UCSD-AML1 (cell line): ENCODE measurements around the gene PTPRH.
"Not testable (repeated sequence)": the region's sequence is repeated elsewhere in the genome, so short reads cannot be mapped to it uniquely, and the experiment has no call there.

Experiments
- DNase-seq: peaks from one replicate; lab custom pipeline; 2025; ENCODE audit not compliant: unreplicated experiment; lab: John Stamatoyannopoulos, UW

PTPRH gene

DNA sequence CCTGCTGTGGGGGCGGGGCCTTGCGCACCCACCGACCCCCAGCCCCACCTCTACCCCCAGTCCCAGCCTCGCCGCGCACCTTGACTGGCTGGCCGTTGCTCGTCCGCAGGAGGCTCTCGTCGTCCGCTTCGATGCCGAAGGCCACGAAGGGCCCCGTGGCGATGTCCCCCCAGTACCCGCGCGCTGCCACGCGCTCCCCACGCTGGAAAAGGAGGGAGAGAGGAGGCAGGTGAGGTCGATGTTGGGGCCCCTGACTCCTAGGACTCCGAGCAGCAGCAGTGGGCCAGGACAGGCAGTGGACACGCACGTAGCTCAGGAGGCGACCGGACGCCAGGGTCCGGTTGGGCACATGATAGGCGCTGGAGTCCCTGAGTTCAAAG is 48.3 kb downstream of the PTPRH start:
- no peak for DNase-seq

DNA sequence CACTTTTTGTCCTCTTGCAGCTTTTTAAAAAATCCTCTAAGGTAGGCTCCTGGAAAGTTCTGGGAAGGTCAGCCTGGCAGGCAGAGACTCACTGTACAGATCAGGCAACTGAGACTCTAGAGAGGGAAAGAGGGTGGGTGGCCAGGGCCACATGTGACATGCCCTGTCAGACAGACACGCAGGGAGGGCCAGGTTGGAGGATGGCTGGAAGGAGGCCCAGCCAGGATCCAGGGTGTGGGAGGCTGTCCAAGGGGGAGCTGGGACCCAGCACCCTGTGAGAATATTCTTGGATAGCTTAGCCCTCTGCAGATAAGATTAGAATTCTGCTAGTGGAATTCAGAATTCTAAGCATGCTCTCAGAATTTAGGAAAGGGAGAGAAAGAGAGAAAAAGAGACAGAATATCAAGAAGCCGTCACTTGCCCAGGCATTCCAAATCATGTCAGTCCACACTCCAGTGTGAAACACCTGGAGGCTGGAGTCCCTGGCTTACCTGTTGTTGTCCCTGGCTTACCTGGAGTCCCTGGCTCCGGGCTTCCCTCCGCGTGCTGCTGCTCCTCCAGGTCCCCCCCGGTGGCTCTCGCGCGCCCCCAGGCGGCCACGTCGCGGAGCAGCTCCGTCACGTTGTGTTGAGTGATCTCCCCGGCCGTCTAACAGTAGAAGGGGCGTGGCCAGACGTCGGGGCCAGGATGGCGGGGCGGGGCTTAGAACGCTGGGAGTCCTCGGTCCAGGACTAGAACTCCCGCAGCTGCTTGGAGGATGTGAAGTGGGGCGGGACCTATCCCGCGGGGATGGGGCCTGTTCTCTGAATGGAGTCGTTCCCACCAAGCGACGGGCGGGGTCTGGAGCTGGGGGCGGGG is 48.9 kb downstream of the PTPRH start:
- peak; percentile 96 for DNase-seq

DNA sequence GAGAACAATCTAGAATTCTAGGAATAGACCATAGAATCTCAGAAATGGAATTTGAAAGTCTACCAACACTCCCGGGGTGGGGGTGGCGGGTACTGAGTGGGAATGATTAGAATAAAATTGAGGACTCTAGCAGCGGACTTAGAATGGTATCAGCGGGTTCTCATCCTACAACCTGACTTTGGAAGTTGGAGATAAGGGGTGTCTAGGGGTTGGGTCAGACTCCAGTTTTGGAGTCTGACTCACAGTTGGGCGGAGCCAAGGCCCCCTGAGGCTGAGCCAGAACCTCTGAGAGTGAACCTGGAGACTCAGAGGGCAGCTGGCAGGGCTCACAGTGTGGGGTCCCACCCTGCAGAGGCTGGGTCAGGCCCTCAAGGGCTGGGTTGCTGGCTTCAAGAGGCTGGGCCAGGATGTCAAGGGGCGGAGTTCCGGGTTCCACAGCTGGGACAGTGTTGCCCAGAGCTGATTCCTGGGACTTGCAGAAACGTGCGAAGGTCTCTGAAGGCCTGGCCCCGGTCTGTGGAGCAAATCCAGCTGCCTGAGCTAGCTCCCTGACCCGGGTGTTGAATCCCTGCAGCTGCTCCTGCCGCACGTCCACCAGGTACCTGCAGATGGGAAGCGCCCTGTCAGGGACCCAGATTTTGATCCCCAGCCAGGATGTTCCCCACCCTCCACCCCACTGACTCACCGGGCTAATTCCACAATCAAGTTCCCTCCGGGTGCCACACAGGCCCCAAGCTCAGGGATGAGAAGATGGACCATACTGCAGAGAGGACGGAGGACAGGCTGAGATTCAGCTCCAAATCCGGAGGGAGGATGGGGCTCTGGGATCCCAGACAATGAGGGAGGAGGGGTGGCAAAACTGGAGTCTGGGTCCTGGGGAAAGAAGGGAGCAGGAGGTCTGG is 50.2 kb downstream of the PTPRH start:
- no peak for DNase-seq

DNA sequence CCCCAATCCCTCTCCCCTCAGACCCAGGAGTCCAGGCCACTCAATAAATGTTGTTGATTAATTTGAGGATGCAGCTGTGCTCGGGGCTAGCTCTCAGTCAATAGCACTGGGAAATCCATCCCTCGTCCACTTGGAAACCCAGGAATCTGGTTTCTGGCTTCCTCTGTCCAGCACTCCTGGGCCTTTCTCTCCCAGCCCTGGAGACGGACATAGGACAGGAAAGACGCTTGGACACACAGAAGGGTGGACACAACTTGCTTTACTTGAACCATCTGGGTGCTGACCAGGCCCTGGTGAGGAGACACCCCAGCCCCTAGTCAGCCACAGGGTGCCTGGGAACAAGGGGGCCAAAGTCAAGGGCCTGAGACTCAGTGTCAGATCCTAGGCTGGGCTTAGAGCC is 50.9 kb downstream of the PTPRH start:
- no peak for DNase-seq

DNA sequence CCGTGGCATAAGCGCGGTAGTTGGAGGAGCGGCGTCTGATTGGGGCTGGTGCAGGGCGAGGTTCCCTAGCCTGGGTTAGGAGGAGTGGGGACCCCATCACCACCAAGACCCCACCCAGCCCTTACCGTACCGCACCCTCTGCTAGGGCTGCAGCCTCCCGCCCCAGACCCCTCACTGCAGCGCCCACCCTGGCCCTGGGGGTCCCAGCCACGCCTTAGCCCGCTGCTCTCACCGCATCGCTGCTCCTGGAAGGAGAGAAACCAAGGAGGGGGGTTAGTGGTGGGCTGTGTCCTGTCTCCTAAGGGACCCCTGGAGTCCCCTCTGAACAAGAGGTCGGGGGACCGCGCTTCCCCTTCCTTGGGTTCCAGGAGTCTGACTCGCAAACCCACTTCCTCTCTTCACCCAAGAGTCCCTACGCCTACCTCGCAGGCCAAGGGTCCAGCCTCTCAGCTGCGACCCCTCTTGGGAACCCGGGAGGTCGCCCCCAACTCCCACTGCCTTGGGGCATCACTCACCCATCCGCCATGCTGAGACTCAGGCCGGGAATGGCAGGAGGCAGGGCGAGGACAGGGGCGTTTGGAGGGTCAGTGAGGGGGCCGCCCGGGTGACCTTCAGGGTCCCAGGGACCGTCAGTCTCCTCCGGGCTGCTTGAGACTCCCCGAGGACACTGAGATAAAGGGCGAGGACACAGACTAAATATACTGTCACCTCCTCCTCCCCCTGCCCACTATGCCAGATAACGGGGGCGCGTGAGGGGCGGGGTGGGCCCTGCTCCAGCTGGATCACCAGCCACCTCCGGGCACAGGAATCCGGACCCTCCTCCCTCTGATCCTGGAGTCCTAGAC is 52.0 kb downstream of the PTPRH start, which contains the start of gene TNNI3:
Gene TNNI3 (minus strand): TSS at position 669 of the 845 bp plus-strand sequence. CDS start 143 bp downstream, at position 526.
- DNase-seq: no peak

DNA sequence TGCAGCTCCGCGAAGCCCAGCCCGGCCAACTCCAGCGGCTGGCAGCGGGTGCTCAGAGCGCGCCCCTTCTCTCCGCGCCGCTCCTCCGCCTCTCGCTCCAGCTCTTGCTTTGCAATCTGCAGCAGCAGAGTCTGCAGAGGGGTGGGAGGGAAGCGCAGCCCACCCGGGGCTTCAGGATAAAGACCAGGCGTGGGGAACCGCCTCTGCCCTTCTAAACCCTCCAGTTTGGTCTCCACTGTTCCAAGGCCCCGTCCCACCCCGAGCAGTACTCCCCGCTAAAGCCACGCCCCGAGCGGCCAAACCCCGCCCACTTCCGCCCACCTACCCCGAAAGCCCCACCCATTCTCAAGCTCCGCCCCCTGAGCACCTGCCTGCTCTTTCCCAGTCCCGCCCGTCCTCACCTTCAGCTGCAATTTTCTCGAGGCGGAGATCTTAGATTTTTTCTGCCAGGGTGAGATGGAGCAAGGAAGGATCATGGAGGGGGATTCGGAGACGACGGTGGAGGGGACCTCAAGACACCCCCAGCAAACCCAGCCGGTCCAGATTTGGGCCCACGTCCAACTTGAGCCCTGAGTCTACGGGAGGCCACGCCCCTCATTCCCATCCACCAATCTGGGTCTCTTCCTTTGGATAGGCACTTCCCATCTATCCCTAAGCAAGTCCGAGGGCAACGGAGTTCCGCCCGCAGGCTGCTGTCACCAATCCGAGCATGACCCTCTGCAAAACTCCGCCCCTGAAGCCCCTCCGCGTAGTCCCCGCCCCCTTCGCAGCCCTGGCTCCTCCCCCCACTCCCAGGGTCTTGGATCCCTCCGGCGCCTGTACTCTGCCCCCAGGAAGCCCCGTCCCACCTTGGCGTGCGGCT is 52.9 kb downstream of the PTPRH start:
- no peak for DNase-seq

DNA sequence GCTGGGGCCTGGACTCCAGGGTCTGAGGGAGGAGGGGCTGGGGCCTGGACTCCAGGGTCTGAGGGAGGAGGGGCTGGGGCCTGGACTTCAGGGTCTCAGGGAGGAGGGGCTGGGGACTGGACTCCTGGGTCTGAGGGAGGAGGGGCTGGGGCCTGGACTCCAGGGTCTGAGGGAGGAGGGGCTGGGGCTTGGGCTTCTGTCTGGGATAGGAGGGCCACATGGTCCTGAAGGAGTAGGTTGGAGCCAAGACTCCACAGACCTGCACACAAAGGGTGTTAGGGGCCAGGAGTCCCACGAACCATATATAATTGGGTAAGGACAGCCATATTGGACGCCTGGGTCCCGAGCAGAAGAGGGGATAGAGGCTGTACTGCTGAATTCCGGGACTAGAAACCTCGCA is 53.5 kb downstream of the PTPRH start:
- not testable (repeated sequence) for DNase-seq

DNA sequence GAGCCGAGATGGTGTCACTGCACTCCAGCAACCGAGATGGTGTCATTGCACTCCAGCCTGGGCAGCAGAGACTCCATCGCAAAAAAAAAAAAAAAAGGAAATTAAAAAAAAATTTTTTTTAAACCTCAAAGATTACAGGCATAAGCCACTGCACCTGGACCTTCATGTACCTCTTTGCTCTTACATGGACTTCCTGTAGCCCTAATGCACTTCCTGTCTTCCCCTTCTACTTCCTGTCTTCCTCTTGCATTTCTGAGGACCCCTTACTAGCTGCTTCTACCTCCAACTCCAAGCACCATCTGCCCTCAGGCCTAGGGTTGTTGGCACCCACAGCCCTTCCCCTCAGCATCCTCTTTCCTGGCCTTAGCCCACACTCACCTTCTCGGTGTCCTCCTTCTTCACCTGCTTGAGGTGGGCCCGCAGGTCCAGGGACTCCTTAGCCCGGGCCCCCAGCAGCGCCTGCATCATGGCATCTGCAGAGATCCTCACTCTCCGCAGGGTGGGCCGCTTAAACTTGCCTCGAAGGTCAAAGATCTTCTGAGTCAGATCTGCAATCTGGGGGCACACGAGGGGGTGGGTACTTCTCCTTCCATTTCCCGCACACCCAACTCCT is 55.5 kb downstream of the PTPRH start:
- no peak for DNase-seq

DNA sequence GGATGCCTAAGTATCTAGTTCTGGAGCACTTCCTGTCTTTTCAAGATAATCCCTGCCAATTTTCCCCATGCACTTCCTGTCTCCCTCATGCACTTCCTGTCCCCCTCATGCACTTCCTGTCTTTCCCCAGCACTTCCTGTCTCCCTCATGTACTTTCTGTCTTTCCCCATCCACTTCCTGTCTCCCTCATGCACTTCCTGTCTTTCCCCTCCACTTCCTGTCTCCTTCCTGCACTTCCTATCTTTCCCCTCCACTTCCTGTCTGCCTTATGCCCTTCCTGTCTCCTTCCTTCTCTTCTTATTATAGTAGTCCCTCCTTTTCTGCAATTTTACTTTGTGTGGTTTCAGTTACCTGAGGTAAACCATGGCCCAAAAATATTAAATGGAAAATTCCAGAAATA is 57.3 kb downstream of the PTPRH start:
- no peak for DNase-seq

DNA sequence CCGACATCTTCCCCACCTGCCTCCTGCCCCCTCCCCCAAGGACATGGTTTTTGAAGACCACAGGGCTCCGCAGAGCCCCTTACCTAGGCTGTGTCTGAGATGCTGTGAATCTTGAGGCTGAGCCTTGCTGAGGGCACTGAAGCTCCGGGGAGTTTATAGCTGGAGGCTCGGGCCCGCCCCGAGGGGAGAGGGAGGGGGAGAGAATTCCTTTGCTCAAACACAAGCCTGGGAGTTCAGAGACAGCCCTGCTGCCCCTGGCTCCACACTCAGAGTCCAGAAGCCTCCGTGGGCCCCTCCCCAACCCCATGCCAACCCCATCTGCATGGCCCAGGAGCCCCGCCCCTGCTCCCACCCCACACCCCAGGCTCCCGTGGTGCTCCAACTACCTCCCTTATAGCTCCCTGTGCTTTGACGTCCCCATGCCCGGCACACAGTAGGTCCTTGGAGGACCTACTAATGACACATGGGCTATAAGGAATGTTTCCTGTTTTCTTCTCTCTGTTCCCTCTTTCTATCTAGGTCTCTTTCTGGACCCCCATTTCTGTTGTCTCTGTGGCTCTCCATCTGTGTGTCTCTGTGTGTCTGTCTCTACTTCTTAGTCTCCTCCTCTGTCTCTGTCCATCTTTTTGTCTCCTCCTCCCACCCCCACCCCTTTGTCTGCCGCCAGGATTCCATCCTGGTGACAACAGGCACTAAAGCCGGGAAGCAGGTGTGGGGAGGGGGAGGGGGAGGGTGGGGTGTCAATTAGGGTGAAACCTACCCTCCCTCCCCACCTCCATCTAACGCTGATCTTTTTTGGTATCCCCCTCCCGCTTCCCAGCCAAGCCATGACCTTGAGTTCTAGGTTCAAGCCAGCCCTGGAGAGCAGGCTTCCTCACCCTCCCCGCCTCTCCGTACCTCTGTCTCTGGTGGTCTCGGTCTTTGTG is 60.0 kb downstream of the PTPRH start, which contains the start of gene TNNT1:
Gene TNNT1 (minus strand): TSS at position 129 of the 926 bp plus-strand sequence. CDS start 2,049 bp downstream, outside the sequence.
- no peak for DNase-seq

DNA sequence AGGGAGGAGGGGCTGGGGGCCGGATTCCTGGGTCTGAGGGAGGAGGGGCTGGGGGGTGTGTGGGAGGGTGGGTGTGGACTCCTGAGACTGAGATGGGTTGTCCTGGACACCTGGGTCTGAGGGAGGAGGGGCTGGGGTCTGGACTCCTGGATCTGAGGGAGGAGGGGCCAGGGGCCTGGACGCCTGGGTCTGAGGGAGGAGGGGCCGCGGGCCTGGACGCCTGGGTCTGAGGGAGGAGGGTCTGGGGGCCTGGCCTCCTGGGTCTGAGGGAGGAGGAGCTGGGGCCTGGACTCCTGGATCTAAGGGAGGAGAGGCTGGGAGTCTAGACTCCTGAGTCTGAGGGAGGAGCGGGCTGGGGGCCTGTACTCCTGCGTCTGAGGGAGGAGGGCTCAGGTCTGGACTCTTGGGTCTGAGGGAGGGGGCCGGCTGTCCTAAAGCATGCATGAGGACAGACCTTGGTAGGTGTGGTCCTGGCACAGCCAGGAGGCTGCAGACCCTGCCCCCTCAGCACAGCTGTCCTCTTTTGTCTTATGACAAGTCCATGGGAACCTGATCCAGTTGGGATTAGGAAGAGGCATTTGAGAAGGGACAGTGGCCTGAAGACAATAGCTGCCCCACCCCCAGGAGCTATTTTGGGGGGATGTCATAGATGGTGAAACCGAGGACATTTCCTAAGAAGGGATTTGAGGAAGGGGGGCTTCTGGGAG is 61.6 kb downstream of the PTPRH start:
- no peak for DNase-seq

DNA sequence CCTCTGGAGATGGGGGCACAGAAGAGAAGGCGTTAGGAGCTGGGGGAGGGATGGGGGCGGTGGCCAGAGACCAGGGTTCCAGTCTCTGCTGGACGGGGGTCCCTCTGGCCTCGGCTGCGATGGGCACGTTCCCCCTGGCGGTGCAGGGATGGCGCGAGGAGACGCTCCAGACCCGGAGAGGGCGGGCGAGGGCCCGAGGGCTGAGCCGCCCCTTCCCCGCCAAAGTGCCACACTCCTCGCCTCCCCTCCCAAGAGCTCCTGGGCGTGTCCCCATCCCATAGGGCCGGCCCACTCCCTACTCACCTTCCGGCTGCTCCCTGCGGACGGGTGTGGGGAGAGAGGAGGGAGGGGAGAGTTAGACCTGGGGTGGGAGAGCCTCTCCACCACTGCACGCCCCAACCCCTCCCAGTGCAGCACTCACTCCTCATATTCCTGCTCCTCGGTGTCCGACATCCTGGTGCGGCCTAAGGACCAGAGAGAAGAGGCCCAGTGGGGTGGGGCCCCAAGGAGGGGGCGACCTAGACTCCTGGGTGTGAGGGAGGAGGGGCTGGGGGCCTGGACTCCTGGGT is 62.5 kb downstream of the PTPRH start:
- peak; percentile 84 for DNase-seq

DNA sequence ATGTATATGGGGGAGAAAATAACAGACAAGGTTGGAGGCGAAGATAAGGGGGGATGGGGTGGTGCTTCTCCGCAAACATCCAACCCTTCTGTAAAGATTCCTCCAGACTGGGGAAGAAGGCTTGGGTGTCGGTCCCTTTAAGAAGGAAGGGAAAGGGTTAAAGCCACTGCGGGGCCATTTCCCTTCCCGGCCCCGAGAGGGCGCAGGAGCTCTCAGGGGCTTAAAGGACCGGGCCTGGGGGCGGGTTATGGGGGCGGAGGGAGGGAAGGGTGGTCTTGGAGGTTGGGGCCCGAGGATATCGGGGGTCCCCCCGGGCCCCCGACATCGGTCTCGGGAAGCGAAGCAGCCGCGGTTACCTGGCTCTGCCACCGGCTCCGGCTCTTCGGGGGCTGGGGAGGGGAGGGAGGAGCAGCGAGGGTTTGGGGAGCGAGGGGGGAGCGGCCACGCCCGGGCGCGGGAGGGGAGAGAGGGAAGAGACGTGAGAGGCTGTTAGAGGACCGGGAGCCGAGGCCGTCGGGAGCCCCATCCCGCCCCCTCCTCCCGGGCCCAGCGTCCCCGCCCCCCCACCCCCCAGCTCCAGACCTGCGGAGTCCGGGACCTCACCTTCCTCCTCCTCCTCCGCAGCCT is 63.1 kb downstream of the PTPRH start:
- peak; percentile 90 for DNase-seq

DNA sequence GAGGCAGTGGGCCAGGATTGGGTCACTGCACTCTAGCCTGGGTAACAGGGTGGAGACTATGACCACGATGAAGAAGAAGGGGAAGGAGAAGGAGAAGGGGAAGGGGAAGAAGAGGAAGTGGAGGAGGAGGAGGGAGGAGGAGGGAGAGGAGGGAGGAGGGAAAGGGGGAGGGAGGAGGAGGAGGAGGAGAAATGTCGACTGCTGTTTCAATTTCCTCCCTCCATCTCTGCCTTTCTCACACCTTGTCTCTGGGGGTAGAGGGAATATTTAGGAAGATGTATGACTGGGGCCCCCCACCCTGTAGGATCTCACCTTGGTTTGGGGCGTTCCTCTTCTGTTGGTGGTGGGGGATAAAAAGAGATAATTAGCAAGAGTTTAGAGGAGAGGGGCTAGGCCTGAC is 64.1 kb downstream of the PTPRH start:
- no peak for DNase-seq

DNA sequence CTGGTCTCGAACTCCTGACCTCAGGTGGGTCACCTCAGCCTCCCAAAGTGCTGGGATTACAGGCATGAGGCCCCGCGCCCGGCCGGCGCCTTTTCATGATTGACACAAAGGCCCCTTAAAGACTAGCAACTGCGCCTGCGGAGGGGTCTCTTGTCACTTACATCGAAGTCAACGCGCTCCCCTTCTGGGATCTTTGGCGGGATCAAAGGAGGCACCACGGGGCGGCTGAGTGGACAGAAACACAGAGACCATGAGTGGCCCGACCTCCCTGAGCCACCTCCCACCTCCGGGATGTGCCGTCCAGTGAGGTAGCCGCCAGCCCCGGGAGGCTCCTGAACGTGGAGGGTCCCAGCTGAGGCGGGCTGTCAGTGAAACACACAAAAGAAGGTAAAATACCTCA is 67.6 kb downstream of the PTPRH start:
- DNase-seq: no peak

DNA sequence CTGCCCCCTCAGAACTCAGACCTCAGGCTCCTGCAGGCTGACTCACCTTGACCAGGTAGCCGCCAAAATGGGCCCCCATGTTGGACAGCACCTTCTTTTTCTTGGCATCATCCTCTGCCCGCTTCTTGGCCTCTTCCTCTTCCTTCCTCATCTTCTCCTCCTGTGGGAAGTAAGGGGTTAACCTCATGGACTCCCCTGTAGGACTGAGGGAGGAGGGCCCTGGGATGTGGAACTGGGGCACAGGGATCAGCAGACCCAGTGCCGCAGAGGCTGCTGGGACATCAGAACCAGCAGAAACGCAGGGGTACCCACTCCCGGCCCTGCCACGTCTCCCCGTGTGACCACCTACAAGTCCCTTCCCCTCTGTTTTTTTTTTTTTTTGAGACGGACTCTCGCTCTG is 71.4 kb downstream of the PTPRH start:
- no peak for DNase-seq
